ENCODE measurements around the gene ARL10. TPM values are rescaled to one million over a fixed set of nuclear protein-coding genes. Genes with fewer than 3 reads are reported as not detected.

The ARL10 gene
- total RNA-seq, 1 donor from 2014 or later, result 29.5 TPM

DNA sequence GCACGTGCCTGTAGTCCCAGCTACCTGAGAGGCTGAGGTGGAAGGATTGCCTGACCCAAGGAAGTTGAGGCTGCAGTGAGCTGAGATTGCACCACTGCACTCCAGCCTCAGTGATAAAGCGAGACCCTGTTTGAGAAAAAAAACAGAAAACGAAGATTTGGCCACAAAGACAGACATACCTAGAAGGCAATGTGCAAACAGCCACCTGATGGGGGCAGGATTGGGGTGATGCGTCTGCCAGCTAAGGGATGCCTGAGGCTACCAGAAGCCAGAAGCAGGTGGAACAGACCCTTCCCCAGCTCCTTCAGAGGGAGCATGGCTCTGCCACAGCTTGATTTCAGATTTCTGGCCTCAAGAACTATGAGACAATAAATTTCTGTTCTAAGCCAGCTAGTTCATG, 26.2 kb downstream of the ARL10 start:
- Mint-ChIP-seq H3K36me3 (ENCODE audit: insufficient read depth) (peaks cover 2% of the 10 kb centered on the region), H3K27ac (no peak overlapping the region), H3K4me3 (ENCODE audit: low read depth) (no peak overlapping the region), H3K27me3 (no peaks in the 10 kb centered on the region), H3K4me1 (ENCODE audit: low read depth) (peaks cover 16% of the 10 kb centered on the region), H3K9me3 (ENCODE audit: low read depth) (no peaks in the 10 kb centered on the region)
- no peak for DNase-seq (ENCODE audit: low spot score, unreplicated experiment)
- TF ChIP-seq, protein P1, sequence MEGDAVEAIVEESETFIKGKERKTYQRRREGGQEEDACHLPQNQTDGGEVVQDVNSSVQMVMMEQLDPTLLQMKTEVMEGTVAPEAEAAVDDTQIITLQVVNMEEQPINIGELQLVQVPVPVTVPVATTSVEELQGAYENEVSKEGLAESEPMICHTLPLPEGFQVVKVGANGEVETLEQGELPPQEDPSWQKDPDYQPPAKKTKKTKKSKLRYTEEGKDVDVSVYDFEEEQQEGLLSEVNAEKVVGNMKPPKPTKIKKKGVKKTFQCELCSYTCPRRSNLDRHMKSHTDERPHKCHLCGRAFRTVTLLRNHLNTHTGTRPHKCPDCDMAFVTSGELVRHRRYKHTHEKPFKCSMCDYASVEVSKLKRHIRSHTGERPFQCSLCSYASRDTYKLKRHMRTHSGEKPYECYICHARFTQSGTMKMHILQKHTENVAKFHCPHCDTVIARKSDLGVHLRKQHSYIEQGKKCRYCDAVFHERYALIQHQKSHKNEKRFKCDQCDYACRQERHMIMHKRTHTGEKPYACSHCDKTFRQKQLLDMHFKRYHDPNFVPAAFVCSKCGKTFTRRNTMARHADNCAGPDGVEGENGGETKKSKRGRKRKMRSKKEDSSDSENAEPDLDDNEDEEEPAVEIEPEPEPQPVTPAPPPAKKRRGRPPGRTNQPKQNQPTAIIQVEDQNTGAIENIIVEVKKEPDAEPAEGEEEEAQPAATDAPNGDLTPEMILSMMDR (IDR thresholded peaks at IDR 0.05; ENCODE audit: unreplicated experiment), result no peak

DNA sequence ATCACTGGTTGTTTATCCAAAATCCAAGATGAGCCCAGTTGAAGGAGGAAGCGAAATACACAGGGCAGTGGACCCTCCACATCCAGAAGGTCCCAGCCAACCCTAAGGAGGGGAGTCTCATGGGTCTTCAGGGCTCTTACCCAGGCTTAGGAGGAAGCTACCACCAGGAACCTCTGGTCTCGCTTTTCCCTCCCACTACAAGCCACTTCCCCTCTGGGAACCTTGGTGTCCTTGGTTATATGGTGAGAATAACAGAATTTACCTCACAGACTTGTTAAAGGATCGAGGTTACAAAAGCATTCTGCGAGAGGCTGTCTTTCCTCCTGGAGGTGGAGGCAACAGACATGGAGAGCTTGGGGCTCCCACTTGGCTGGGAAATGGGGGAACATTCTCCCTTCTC, 26.7 kb downstream of the ARL10 start:
- H3K9me3 Mint-ChIP-seq (ENCODE audit: low read depth), result no peaks in the 10 kb centered on the region
- H3K4me1 Mint-ChIP-seq (ENCODE audit: low read depth), result peaks cover 13% of the 10 kb centered on the region
- H3K27me3 Mint-ChIP-seq, result no peaks in the 10 kb centered on the region
- no peak overlapping the region for H3K4me3 Mint-ChIP-seq (ENCODE audit: low read depth)
- no peaks in the 10 kb centered on the region for H3K36me3 Mint-ChIP-seq (ENCODE audit: insufficient read depth)
- DNase-seq (ENCODE audit: low spot score, unreplicated experiment), result no peak
- H3K27ac Mint-ChIP-seq, result no peak overlapping the region
- TF ChIP-seq, protein P1 (IDR thresholded peaks at IDR 0.05; ENCODE audit: unreplicated experiment), result no peak

DNA sequence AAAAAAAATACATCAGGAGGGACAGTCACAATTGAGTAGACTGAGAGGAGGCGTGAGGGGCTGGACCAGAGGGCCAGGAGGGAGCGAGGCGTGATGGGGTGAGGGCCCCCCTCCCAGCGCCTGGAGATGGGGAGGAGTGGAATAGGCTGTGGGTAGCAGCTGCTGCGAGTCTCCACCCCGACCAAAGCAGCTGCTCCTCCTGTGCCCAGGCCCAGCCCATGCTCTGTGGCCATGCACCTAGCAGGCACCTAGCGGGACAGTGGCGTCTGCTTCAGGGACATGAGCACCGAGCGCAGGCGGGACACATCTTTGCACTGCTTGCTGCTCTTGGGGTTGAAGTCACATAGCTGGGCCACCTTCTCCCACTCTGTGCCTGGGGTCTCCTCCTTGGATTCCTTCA, 27.2 kb downstream of the ARL10 start:
- no peaks in the 10 kb centered on the region for H3K27me3 Mint-ChIP-seq
- no peaks in the 10 kb centered on the region for H3K9me3 Mint-ChIP-seq (ENCODE audit: low read depth)
- no peak overlapping the region for H3K27ac Mint-ChIP-seq
- no peaks in the 10 kb centered on the region for H3K36me3 Mint-ChIP-seq (ENCODE audit: insufficient read depth)
- no peak for DNase-seq (ENCODE audit: low spot score, unreplicated experiment)
- H3K4me1 Mint-ChIP-seq (ENCODE audit: low read depth), result peaks cover 9% of the 10 kb centered on the region
- H3K4me3 Mint-ChIP-seq (ENCODE audit: low read depth), result no peak overlapping the region
- TF ChIP-seq, protein P1 (IDR thresholded peaks at IDR 0.05; ENCODE audit: unreplicated experiment), result no peak

DNA sequence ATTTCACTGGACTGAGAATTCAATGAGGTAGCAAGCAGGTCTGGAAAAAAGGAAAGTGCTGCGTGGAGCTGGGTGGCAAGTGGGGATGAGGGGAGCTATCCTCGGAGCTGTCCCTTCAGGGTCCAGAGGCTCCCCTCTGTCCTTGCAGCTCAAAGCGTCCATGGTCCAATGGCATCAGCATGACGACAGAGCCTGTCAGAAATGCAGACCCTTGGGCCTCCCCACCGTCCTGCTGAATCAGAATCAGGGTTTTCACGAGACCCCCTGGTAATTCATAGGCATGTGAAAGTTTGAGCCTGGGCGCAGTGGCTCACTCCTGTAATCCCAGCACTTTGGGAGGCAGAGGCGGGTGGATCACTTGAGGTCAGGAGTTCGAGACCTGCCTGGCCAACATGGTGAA, 28.8 kb downstream of the ARL10 start:
- Mint-ChIP-seq H3K4me1 (ENCODE audit: low read depth) (peaks cover 5% of the 10 kb centered on the region), H3K9me3 (ENCODE audit: low read depth) (no peaks in the 10 kb centered on the region), H3K27ac (no peak overlapping the region), H3K4me3 (ENCODE audit: low read depth) (no peak overlapping the region), H3K27me3 (no peaks in the 10 kb centered on the region), H3K36me3 (ENCODE audit: insufficient read depth) (peaks cover 2% of the 10 kb centered on the region)
- TF ChIP-seq, protein P1 (IDR thresholded peaks at IDR 0.05; ENCODE audit: unreplicated experiment), result no peak
- DNase-seq (ENCODE audit: low spot score, unreplicated experiment), result no peak

DNA sequence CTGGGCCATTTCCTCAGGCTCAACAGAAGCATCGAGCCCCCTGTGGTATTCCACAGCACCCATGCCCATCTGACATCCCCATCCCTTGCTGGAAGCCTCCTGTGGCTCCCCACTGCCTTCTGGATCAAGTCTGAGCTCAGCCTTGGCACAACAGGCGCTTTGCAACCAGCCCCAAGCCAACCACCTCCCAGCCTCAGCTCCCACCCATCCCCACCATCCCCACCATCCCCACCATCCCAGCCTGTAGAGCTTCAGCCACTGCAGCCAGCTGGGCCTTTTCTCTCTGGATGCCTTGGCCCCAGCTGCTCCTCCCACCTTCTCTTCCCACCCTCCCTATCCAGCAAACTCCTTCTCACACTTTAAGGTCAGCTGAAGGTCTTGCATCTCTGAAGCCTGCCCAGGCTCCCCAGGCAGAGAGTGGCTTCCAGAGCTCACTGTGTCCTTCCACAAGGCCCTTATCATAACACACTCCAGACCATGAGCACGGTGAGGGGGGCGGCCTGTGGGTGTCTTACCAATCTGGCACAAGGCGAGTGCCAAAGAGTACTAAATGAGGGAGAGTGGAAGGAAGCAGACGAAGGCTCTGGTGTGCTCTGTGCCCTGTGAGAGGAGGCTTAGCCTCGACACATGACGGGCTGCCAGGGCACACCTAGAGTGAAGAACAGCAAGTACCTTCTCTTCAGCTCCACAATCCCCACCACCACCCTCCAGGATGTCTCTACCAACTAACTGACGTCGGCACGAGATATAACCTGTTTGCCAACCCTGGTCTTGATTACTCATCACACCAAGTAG, 29.8 kb downstream of the ARL10 start:
- peak overlapping the region; percentile 11 for H3K27ac Mint-ChIP-seq
- no peaks in the 10 kb centered on the region for H3K4me1 Mint-ChIP-seq (ENCODE audit: low read depth)
- no peaks in the 10 kb centered on the region for H3K9me3 Mint-ChIP-seq (ENCODE audit: low read depth)
- H3K36me3 Mint-ChIP-seq (ENCODE audit: insufficient read depth), result peaks cover 3% of the 10 kb centered on the region
- H3K27me3 Mint-ChIP-seq, result no peaks in the 10 kb centered on the region
- DNase-seq (ENCODE audit: low spot score, unreplicated experiment), result no peak
- no peak overlapping the region for H3K4me3 Mint-ChIP-seq (ENCODE audit: low read depth)
- TF ChIP-seq, protein P1 (IDR thresholded peaks at IDR 0.05; ENCODE audit: unreplicated experiment), result no peak
